Small intestine (tissue), 7 donors: ENCODE measurements around the gene DNAJB5. TPM values are rescaled to one million over a fixed set of nuclear protein-coding genes. Genes with fewer than 3 reads are reported as not detected.

Source experiments
- DNase-seq, 2 donors: peaks; one replicate each; pipeline versions ENCODE4 v3.0.0 to v3.0.0-alpha.2; 2013
- FAIRE-seq: peaks from 2 replicates; lab custom pipeline; 2012; peaks lifted over from hg19 to GRCh38; lab: Jason Lieb, UNC
- H3K27ac ChIP-seq, 3 donors: one replicate each; pipeline ENCODE4 v1.5.1; 2013; ENCODE audit warnings: low read length in 2 of 3, mild to moderate bottlenecking in 2 of 3, control low read depth in 1 of 3, inconsistent platforms in 1 of 3, low read depth in 1 of 3, moderate library complexity in 1 of 3
- H3K27me3 ChIP-seq, 3 donors: one replicate each; pipeline ENCODE4 v1.6.1; 2013; ENCODE audit warnings: low read length in 3 of 3, inconsistent platforms in 1 of 3; ENCODE audit not compliant: control insufficient read depth in 3 of 3, insufficient read depth in 3 of 3
- H3K36me3 ChIP-seq, 3 donors: one replicate each; pipeline ENCODE4 v1.6.1; 2013; ENCODE audit warnings: low read length in 3 of 3, inconsistent platforms in 1 of 3, low read depth in 1 of 3, mild to moderate bottlenecking in 1 of 3, moderate library complexity in 1 of 3; ENCODE audit not compliant: control insufficient read depth in 3 of 3, insufficient read depth in 2 of 3
- H3K4me1 ChIP-seq, 3 donors: one replicate each; pipeline ENCODE4 v1.6.1; 2013; ENCODE audit warnings: low read length in 2 of 3, inconsistent platforms in 1 of 3, low read depth in 1 of 3, mild to moderate bottlenecking in 1 of 3, moderate library complexity in 1 of 3; ENCODE audit not compliant: control insufficient read depth in 3 of 3, insufficient read depth in 2 of 3
- H3K4me3 ChIP-seq, 3 donors: one replicate each; pipeline ENCODE4 v1.5.1; 2013; ENCODE audit warnings: low read length in 3 of 3, control low read depth in 1 of 3, inconsistent platforms in 1 of 3, low read depth in 1 of 3, mild to moderate bottlenecking in 1 of 3, moderate library complexity in 1 of 3
- H3K9me3 ChIP-seq, 2 donors: one replicate each; pipeline ENCODE4 v1.6.1; 2013; ENCODE audit warnings: low read depth in 1 of 2, low read length in 1 of 2; ENCODE audit not compliant: control insufficient read depth in 2 of 2, insufficient read depth in 1 of 2
- WGBS, 3 donors: extraction: QIAGEN DNeasy Blood & Tissue Kit; methylation state at CpG; one replicate each; pipeline ENCODE4 v1.1.7; 2013; 5-methylcytosine and 5-hydroxymethylcytosine counted together
- polyA plus RNA-seq, 4 donors: library from polyadenylated mRNA; stranded (reverse) in 3 of 4; unstranded in 1 of 4; fragments of 200-250 nt in 3 of 4; fragments of 120-200 nt in 1 of 4; gene quantifications; one replicate each; pipeline versions ENCODE4 v1.2.1 to v1.2.3, GENCODE V29; 2013
- donor health status: healthy with polysubstance abuse.
- donor health status: control.
- donor health status: control.
- donor health status: Bipolar disorder and iron deficiency.
- donor health status: healthy.

Gene DNAJB5
- polyA plus RNA-seq, 4 donors = 2.2 to 6.8 (median 4.1) TPM

DNA sequence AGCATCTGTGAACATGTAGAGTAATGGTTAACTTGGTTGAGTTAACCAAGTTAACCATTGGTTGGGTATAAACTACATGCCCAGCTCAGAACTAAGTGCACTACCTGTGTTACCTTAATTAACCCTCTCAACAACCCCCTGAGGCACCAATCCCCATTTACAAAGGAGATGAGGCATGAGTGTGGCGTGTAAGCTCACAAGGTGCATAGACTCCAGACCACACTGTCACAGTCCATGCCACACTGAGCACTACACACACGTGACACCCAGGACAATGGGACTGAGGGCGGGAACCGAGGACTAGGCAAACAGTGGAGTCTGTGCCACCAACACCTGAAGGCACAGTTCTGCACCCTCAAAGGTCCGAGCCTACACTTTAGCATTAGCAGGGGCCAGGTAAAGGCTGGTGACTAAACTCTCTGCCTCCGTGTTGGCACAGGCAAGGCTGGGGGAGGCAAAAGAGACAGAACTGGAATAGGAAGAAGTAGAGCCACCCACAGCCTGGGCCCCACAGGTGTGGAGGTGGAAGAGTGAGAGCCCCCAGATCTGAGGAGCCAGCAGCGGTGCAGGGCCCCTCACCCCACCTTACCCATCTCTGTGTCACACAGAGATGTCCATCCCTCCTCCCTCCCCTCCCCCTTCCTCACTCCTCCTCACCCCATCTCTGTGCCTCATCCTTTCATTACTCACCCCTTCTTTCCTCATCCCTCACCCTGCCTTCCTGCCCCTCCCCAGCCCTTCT lies 2.2 kb upstream of the DNAJB5 start:
- Histone ChIP-seq H3K36me3 (no peaks in the 10 kb centered on the region), H3K4me3 (no peak overlapping the region), H3K27ac (peak overlapping the region in 1 of 3 donors; percentile 26), H3K27me3 (peaks cover 0 to 10% (median 0%) of the 10 kb centered on the region in 3 donors), H3K4me1 (peaks cover 0 to 9% (median 0%) of the 10 kb centered on the region in 3 donors), H3K9me3 (no peaks in the 10 kb centered on the region)
- peak in 1 of 2 donors; percentile 15 for DNase-seq
- no peak for FAIRE-seq
- WGBS, 3 donors = 30 to 63% (median 36%) methylated on average over 7 of the region's 7 CpGs

DNA sequence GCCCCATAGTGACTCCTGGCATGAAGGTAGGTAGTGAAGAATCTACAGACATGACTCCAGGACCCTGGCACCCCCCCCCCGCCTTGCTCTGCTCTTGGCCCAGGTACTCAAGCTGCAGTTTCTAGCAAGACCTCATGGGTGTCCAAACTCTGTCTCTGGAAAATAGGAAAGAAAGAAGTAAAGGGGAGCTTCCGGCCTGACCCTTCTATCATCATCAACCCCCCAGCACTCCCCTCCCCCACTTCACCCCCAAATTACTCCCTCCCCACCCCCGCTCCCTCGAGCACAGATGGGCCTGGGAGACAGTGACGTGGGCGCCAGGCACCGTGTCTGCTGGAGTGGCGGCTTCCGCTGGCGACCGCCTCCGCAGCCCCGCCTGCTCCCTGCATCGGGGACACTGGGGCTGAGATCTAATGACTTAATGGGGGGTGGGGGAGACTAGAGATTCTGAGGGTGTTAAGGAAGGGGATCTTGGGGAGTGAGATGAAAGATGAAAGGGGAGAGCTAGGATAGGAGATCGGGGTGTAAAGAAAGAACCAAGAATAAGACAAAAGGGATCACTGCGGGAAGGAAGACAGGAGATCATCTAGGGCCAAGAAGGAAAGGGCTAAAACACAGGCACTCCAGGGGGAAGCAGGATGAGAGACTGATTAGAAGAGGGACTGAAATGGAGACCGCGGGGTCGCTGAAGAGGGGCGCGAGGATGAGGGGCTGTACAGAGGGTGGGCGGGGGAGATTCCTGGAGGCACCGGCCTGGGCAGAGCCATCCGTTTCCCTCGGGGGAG lies 1.1 kb upstream of the DNAJB5 start:
- no peaks in the 10 kb centered on the region for H3K36me3 ChIP-seq
- H3K27ac ChIP-seq = peak overlapping the region in 2 of 3 donors; percentile 71 to 84
- peak overlapping the region in 2 of 3 donors; percentile 51 to 91 for H3K4me3 ChIP-seq
- H3K9me3 ChIP-seq = no peaks in the 10 kb centered on the region
- 11 to 22% (median 17%) methylated on average over 24 to 25 of the region's 25 CpGs for WGBS, 3 donors
- FAIRE-seq (no peak), DNase-seq (peak in 1 of 2 donors; percentile 36)
- peaks cover 0 to 10% (median 0%) of the 10 kb centered on the region in 3 donors for H3K27me3 ChIP-seq
- peaks cover 0 to 16% (median 0%) of the 10 kb centered on the region in 3 donors for H3K4me1 ChIP-seq

DNA sequence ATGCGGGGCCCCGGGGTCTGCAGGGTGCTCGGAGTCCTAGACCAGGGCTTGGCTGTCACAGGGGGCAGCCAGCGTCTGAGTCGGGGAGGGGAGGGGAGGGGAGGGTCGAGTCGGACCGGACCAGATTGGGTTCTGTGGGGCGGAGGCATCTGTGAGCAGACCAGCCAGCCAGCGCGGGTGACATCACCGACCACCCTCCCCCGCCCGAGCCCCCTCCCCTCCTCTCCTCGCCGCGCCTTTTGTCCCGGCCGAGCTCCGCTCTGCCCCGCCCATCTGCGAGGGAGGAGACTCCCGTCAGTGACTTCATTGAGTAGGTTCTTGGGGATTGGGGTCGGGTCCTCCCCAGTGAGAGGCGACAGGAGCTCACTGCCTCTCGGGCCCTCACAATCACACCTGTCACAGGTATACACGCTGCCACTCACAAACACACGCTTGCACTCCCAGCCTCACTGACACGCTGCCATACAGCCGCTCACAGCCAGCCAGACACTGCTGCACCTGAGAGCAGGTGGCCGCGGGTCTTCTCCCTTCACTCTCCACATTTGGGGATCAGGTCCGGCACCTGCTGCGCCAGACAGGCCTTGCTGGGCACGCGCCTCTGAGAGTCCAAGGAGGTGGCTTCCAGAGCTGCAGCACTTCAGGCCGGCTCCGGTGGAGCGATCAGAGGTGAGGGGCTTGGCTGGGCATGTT lies 546 bp downstream of the DNAJB5 start:
- Histone ChIP-seq H3K36me3 (peaks cover 0 to 3% (median 0%) of the 10 kb centered on the region in 3 donors), H3K9me3 (no peaks in the 10 kb centered on the region), H3K4me1 (peaks cover 0 to 32% (median 0%) of the 10 kb centered on the region in 3 donors), H3K27me3 (peaks cover 0 to 10% (median 0%) of the 10 kb centered on the region in 3 donors), H3K4me3 (peak overlapping the region; percentile 52 to 91 (median 81)), H3K27ac (peak overlapping the region; percentile 68 to 91 (median 86))
- peak; percentile 51 to 80 for DNase-seq
- 6 to 10% (median 10%) methylated on average over 21 to 39 of the region's 39 CpGs for WGBS, 3 donors
- no peak for FAIRE-seq

DNA sequence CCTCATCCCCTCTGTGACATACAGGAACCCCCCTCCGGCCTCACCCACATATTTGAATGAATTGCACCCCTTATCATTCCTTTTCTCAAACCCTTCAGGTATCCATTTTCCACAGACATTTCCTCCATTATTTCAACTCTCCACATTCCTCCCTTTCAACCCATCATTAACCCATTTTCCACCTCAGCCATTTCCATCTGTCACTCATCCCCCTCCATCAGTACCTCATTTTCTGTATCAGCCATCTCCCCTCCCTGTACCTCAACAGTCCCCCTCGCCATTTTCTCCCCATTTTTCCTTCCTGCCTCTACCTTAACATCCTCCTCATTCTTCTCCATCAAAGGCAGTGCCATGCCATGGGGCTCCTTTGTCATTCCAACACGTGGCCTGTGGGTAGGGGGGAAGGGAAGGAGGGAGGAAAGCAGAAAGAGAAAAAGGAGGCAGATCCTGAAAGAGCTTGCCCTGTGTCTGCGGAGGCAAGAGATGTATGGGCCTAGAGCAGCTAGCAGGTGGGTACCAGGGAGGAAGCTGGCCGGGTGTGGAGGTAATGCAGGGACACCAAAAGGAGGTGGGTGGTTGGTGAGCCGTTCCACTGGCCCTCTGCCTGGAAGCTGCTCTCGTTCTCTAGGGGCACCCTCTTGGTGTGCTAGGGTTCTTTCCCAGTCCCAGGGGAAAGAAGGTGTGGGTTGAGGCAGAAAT lies 1.5 kb downstream of the DNAJB5 start:
- 52 to 70% (median 53%) methylated on average over 7 of the region's 7 CpGs for WGBS, 3 donors
- H3K4me3 ChIP-seq = peak overlapping the region in 1 of 3 donors; percentile 91
- peak overlapping the region in 1 of 3 donors; percentile 80 for H3K27ac ChIP-seq
- peaks cover 0 to 5% (median 0%) of the 10 kb centered on the region in 3 donors for H3K36me3 ChIP-seq
- peaks cover 0 to 10% (median 0%) of the 10 kb centered on the region in 3 donors for H3K27me3 ChIP-seq
- peaks cover 0 to 35% (median 0%) of the 10 kb centered on the region in 3 donors for H3K4me1 ChIP-seq
- DNase-seq (no peak), FAIRE-seq (no peak)
- no peaks in the 10 kb centered on the region for H3K9me3 ChIP-seq

DNA sequence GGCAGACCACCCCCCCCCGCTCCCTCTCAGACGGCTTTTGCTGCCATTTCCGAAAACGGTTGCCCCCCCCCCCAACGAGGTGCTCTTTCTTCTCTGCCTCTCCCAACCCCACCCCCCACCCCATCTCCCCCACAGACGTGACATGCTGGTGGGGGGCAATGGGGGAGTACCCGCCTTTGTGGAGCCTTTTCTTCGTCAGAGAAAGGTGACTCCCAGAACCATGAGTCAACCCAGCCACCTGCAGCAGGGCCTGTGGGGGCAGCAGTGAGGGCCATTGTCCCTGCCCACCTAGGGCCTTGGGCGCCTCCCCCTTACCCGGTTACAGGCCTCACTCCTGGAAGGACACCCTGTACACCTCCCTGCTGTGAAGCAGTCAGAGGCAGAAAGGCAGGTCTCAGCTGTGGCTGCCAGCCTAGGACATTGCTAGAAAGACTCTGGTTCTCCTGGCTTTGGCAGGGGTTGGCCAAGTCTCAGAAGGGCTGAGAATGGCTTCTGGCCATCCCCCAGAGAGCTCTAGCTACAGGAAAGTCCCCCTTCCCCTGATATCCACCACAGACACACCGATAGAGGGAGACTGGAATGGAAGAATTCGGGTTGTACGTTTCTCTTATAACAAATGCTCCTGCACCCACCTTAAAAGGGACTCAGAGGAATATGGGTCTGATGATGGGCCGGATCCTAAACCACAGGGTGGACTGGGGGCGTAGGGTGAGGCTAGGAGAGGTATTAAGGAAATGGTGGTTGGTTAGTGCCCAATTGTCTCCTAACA lies 2.2 kb downstream of the DNAJB5 start:
- WGBS, 3 donors = 64 to 69% (median 66%) methylated on average over 12 to 15 of the region's 15 CpGs
- no peak for DNase-seq

DNA sequence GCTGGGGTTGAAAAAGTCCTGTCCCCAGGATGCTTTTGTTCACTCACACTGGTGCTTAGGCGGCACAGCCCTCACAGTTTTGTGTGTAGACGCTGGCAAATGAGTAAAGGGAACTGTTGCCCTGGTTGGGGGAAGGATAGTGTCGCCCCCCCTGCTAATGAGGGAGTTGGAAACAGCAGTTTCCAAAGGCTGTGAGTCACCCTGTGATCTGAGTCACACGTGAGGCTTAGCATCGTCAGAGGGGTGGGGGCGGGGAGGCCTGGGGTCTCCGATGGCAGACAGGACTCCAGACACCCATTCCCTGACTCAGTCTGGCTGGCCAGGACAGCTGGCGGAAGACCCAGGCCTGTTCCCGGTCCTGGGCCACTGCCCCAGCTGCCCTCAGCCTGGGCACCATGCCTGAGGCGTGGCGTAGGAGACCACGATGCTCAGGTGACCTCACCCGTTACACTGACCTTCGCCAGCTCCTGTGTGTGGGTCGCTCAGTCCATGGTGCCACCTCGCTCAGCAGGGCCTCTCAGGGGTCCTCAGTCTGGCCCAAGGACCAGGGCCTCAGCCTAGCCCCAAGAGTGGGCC lies 2.9 kb downstream of the DNAJB5 start:
- no peak for FAIRE-seq
- Histone ChIP-seq H3K9me3 (no peaks in the 10 kb centered on the region), H3K4me3 (no peak overlapping the region), H3K4me1 (peaks cover 0 to 47% (median 5%) of the 10 kb centered on the region in 3 donors), H3K36me3 (peaks cover 0 to 16% (median 0%) of the 10 kb centered on the region in 3 donors), H3K27ac (peak overlapping the region in 2 of 3 donors; percentile 55 to 90), H3K27me3 (peaks cover 0 to 10% (median 0%) of the 10 kb centered on the region in 3 donors)
- DNase-seq = no peak
- WGBS, 3 donors = 56 to 66% (median 64%) methylated on average over 16 of the region's 16 CpGs

More for the DNA sequence above, 2.2 kb downstream of the DNAJB5 start:
- peaks cover 0 to 10% (median 0%) of the 10 kb centered on the region in 3 donors for H3K27me3 ChIP-seq
- H3K9me3 ChIP-seq = no peaks in the 10 kb centered on the region
- peaks cover 0 to 43% (median 5%) of the 10 kb centered on the region in 3 donors for H3K4me1 ChIP-seq
- H3K4me3 ChIP-seq = no peak overlapping the region
- H3K27ac ChIP-seq = peak overlapping the region in 2 of 3 donors; percentile 31 to 90
- no peak for FAIRE-seq
- H3K36me3 ChIP-seq = peaks cover 0 to 12% (median 0%) of the 10 kb centered on the region in 3 donors
